ENCODE data around the gene NCOA6. TPM values are rescaled to one million over a fixed set of nuclear protein-coding genes. Genes with fewer than 3 reads are reported as not detected.

Gene NCOA6
- total RNA-seq, 1 donor from 2014 or later = 45.6 TPM

- H3K27ac Mint-ChIP-seq (ENCODE audit: unreplicated experiment) = no peak overlapping the region
- no peaks in the 10 kb centered on the region for H3K36me3 Mint-ChIP-seq (ENCODE audit: unreplicated experiment)
- H3K27me3 Mint-ChIP-seq (ENCODE audit: unreplicated experiment) = no peaks in the 10 kb centered on the region
Observed at GRCh38 chr20:34751453-34751852, 74.0 kb downstream of the NCOA6 start.

GRCh38 chr20:34750484-34750883 lies 75.0 kb downstream of the NCOA6 start:
- no peaks in the 10 kb centered on the region for H3K36me3 Mint-ChIP-seq (ENCODE audit: unreplicated experiment)
- no peaks in the 10 kb centered on the region for H3K4me1 Mint-ChIP-seq (ENCODE audit: low read depth, unreplicated experiment)

More at GRCh38 chr20:34751453-34751852, 74.0 kb downstream of the NCOA6 start:
- Mint-ChIP-seq H3K9me3 (ENCODE audit: unreplicated experiment) (no peaks in the 10 kb centered on the region), H3K4me1 (ENCODE audit: low read depth, unreplicated experiment) (no peaks in the 10 kb centered on the region), H3K4me3 (ENCODE audit: unreplicated experiment) (no peak overlapping the region)
- TF ChIP-seq CTCF (IDR thresholded peaks at IDR 0.05; ENCODE audit: partially characterized antibody, unreplicated experiment) = no peak
- no peak for DNase-seq

GRCh38 chr20:34748709-34749108 lies 76.7 kb downstream of the NCOA6 start:
- Mint-ChIP-seq H3K4me3 (ENCODE audit: unreplicated experiment) (no peak overlapping the region), H3K4me1 (ENCODE audit: low read depth, unreplicated experiment) (no peaks in the 10 kb centered on the region), H3K27me3 (ENCODE audit: unreplicated experiment) (no peaks in the 10 kb centered on the region), H3K27ac (ENCODE audit: unreplicated experiment) (no peak overlapping the region), H3K9me3 (ENCODE audit: unreplicated experiment) (no peaks in the 10 kb centered on the region), H3K36me3 (ENCODE audit: unreplicated experiment) (no peaks in the 10 kb centered on the region)
- TF ChIP-seq CTCF (IDR thresholded peaks at IDR 0.05; ENCODE audit: partially characterized antibody, unreplicated experiment) = no peak
- no peak for DNase-seq

More at GRCh38 chr20:34750484-34750883, 75.0 kb downstream of the NCOA6 start:
- DNase-seq = no peak
- Mint-ChIP-seq H3K4me3 (ENCODE audit: unreplicated experiment) (no peak overlapping the region), H3K27me3 (ENCODE audit: unreplicated experiment) (no peaks in the 10 kb centered on the region), H3K9me3 (ENCODE audit: unreplicated experiment) (no peaks in the 10 kb centered on the region), H3K27ac (ENCODE audit: unreplicated experiment) (no peak overlapping the region)
- no peak for TF ChIP-seq CTCF (IDR thresholded peaks at IDR 0.05; ENCODE audit: partially characterized antibody, unreplicated experiment)

GRCh38 chr20:34747479-34747878 lies 78.0 kb downstream of the NCOA6 start:
- no peak for DNase-seq
- H3K27ac Mint-ChIP-seq (ENCODE audit: unreplicated experiment) = no peak overlapping the region
- TF ChIP-seq CTCF (IDR thresholded peaks at IDR 0.05; ENCODE audit: partially characterized antibody, unreplicated experiment) = no peak
- no peaks in the 10 kb centered on the region for H3K9me3 Mint-ChIP-seq (ENCODE audit: unreplicated experiment)
- no peaks in the 10 kb centered on the region for H3K4me1 Mint-ChIP-seq (ENCODE audit: low read depth, unreplicated experiment)
- no peaks in the 10 kb centered on the region for H3K27me3 Mint-ChIP-seq (ENCODE audit: unreplicated experiment)
- no peak overlapping the region for H3K4me3 Mint-ChIP-seq (ENCODE audit: unreplicated experiment)
- peaks cover 2% of the 10 kb centered on the region for H3K36me3 Mint-ChIP-seq (ENCODE audit: unreplicated experiment)

- TF ChIP-seq CTCF (IDR thresholded peaks at IDR 0.05; ENCODE audit: partially characterized antibody, unreplicated experiment) = no peak
- Mint-ChIP-seq H3K4me1 (ENCODE audit: low read depth, unreplicated experiment) (no peaks in the 10 kb centered on the region), H3K4me3 (ENCODE audit: unreplicated experiment) (no peak overlapping the region), H3K27me3 (ENCODE audit: unreplicated experiment) (no peaks in the 10 kb centered on the region), H3K9me3 (ENCODE audit: unreplicated experiment) (no peaks in the 10 kb centered on the region), H3K36me3 (ENCODE audit: unreplicated experiment) (peaks cover 6% of the 10 kb centered on the region), H3K27ac (ENCODE audit: unreplicated experiment) (no peak overlapping the region)
- DNase-seq = no peak
Observed at GRCh38 chr20:34746674-34747073, 78.8 kb downstream of the NCOA6 start.
